Esophagus muscularis mucosa (tissue), 4 donors: ENCODE measurements around the gene RAB11FIP4. TPM values are rescaled to one million over a fixed set of nuclear protein-coding genes. Genes with fewer than 3 reads are reported as not detected.

Experiments
- DNase-seq: peaks from one replicate; pipeline ENCODE4 v3.0.0-alpha.2; 2017; ENCODE audit errors: extremely low spot score
- H3K27ac ChIP-seq, 4 donors: fragments of 200-600 bp; sonication (generic); replicated peaks in 1 of 4; 1 replicate in 3 of 4; 2 replicates in 1 of 4; pipeline ENCODE4 v1.5.1; 2016 to 2019; ENCODE audit warnings: mild to moderate bottlenecking in 1 of 4
- H3K27me3 ChIP-seq, 4 donors: fragments of 200-600 bp; sonication (generic); one replicate each; pipeline versions ENCODE4 v1.5.1 to v1.6.0; 2016 to 2019
- H3K36me3 ChIP-seq, 4 donors: fragments of 200-600 bp; sonication (generic); one replicate each; pipeline ENCODE4 v1.5.1; 2016 to 2019
- H3K4me1 ChIP-seq, 4 donors: fragments of 200-600 bp; sonication (generic); one replicate each; pipeline ENCODE4 v1.5.1; 2016 to 2019
- H3K4me3 ChIP-seq, 4 donors: fragments of 200-600 bp; sonication (generic); 1 replicate in 2 of 4; 2 replicates in 2 of 4; pipeline ENCODE4 v1.5.1; 2016 to 2019; ENCODE audit warnings: mild to moderate bottlenecking in 4 of 4, moderate library complexity in 1 of 4
- H3K9me3 ChIP-seq, 4 donors: fragments of 200-600 bp; sonication (generic); 1 replicate in 3 of 4; 2 replicates in 1 of 4; pipeline ENCODE4 v1.5.1; 2016 to 2019
- EP300 ChIP-seq: sonication (generic); formaldehyde crosslinking; IDR thresholded peaks from one replicate; pipeline ENCODE4 v1.6.1; 2017; ENCODE audit warnings: antibody characterized with exemption
- POLR2A ChIP-seq: fragments of 450-650 bp; IDR thresholded peaks from one replicate; pipeline ENCODE4 v1.6.1; 2017; ENCODE audit warnings: antibody characterized with exemption, moderate library complexity, mild to moderate bottlenecking, low read depth
- POLR2AphosphoS5 ChIP-seq, 2 donors: sonication (generic); formaldehyde crosslinking; IDR thresholded peaks; one replicate each; pipeline ENCODE4 v1.6.1; 2017; ENCODE audit warnings: antibody characterized with exemption in 2 of 2
- WGBS: methylation state at CpG from one replicate; pipeline ENCODE4 v1.1.5; 2018; 5-methylcytosine and 5-hydroxymethylcytosine counted together
- intact Hi-C: fragments of 100-400 bp; cut with DNase I; formaldehyde crosslinking; loops from one replicate; pipeline ENCODE4 v1.15.1; 2023
- total RNA-seq, 4 donors: library from RNA; depleted of rRNA; stranded (reverse); fragments of >200 nt; gene quantifications; one replicate each; pipeline versions ENCODE4 v1.1.0 to v1.2.1, GENCODE V29; 2016
- TF ChIP-seq, protein P1 (sequence below), 3 experiments: fragments of 200-600 bp in 2 of 3; fragments of 450-650 bp in 1 of 3; sonication (generic) in 2 of 3; IDR thresholded peaks; one replicate each; pipeline ENCODE4 v1.5.1; 2017 to 2019; ENCODE audit warnings: antibody characterized with exemption in 3 of 3, mild to moderate bottlenecking in 2 of 3, moderate library complexity in 1 of 3

The RAB11FIP4 gene
- total RNA-seq, 4 donors from 2014 or later = 0.75 to 2.3 (median 1.7) TPM

DNA sequence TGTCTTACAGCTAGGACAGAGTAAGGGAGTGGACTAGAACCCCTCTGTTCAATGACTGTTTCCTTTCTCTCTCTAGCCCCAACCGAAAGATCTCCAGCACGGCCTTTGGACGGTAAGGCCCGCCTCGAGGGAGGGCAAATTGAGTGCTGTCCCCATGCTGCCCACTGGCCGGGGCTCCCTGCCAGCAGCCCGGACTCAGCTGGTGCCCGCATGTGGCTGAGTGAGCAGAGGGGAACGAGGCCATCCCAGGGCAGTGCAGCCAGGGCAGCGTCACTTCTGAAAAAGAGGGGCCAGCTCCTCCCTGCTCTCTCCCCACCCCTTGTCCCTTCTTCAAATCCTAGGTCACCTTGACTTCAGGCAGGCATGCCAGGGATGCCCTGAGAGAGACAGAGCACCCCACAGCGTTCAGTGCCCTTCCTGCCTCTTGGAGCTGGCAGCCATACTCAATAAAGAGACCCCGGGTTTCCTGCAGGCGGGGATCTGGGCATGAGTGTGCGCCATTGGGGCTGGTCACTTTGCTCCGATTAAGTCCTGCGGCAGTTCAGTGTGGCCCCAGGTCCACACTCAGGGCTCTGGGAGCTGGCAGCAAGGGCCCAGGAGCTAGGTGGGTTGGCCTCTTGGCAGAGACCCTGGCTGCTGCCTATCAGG, 130.9 kb downstream of the RAB11FIP4 start:
- Histone ChIP-seq H3K4me1 (peaks cover 0 to 7% (median 3%) of the 10 kb centered on the region in 4 donors), H3K4me3 (no peak overlapping the region), H3K9me3 (no peaks in the 10 kb centered on the region), H3K27me3 (peaks cover 0 to 9% (median 0%) of the 10 kb centered on the region in 4 donors), H3K36me3 (peaks cover 0 to 8% (median 3%) of the 10 kb centered on the region in 4 donors), H3K27ac (no peak overlapping the region)
- no peak for TF ChIP-seq POLR2A
- TF ChIP-seq, protein P1, sequence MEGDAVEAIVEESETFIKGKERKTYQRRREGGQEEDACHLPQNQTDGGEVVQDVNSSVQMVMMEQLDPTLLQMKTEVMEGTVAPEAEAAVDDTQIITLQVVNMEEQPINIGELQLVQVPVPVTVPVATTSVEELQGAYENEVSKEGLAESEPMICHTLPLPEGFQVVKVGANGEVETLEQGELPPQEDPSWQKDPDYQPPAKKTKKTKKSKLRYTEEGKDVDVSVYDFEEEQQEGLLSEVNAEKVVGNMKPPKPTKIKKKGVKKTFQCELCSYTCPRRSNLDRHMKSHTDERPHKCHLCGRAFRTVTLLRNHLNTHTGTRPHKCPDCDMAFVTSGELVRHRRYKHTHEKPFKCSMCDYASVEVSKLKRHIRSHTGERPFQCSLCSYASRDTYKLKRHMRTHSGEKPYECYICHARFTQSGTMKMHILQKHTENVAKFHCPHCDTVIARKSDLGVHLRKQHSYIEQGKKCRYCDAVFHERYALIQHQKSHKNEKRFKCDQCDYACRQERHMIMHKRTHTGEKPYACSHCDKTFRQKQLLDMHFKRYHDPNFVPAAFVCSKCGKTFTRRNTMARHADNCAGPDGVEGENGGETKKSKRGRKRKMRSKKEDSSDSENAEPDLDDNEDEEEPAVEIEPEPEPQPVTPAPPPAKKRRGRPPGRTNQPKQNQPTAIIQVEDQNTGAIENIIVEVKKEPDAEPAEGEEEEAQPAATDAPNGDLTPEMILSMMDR (IDR thresholded peaks at IDR 0.05) = no peak
- no peak for TF ChIP-seq EP300
- no peak for TF ChIP-seq POLR2AphosphoS5 (IDR thresholded peaks at IDR 0.05)
- 77% methylated on average over 10 of the region's 16 CpGs for WGBS
- intact Hi-C loops = no loop called here
- no peak for DNase-seq

GRCh38 chr17:31522987-31523495, 131.6 kb downstream of the RAB11FIP4 start:
- no CpG with 5 or more reads among the region's 9 CpGs for WGBS
- intact Hi-C loops = no loop called here
- Histone ChIP-seq H3K27me3 (peaks cover 0 to 9% (median 0%) of the 10 kb centered on the region in 4 donors), H3K36me3 (peaks cover 0 to 8% (median 3%) of the 10 kb centered on the region in 4 donors), H3K4me1 (peaks cover 0 to 7% (median 3%) of the 10 kb centered on the region in 4 donors), H3K27ac (no peak overlapping the region), H3K4me3 (no peak overlapping the region), H3K9me3 (no peaks in the 10 kb centered on the region)
- TF ChIP-seq, protein P1 (IDR thresholded peaks at IDR 0.05) = no peak
- TF ChIP-seq EP300 (no peak), POLR2A (no peak), POLR2AphosphoS5 (IDR thresholded peaks at IDR 0.05) (no peak)
- DNase-seq = no peak

GRCh38 chr17:31523862-31524730, 132.6 kb downstream of the RAB11FIP4 start:
- DNase-seq = no peak
- TF ChIP-seq, protein P1 (IDR thresholded peaks at IDR 0.05) = no peak
- TF ChIP-seq EP300 (no peak), POLR2A (no peak), POLR2AphosphoS5 (IDR thresholded peaks at IDR 0.05) (no peak)
- WGBS = 98% methylated on average over 7 of the region's 14 CpGs
- H3K9me3 ChIP-seq = no peaks in the 10 kb centered on the region
- no peak overlapping the region for H3K4me3 ChIP-seq
- peaks cover 0 to 9% (median 0%) of the 10 kb centered on the region in 4 donors for H3K27me3 ChIP-seq
- peaks cover 0 to 7% (median 3%) of the 10 kb centered on the region in 4 donors for H3K4me1 ChIP-seq
- peaks cover 0 to 11% (median 4%) of the 10 kb centered on the region in 4 donors for H3K36me3 ChIP-seq
- H3K27ac ChIP-seq = no peak overlapping the region
- intact Hi-C loops = no loop called here

DNA sequence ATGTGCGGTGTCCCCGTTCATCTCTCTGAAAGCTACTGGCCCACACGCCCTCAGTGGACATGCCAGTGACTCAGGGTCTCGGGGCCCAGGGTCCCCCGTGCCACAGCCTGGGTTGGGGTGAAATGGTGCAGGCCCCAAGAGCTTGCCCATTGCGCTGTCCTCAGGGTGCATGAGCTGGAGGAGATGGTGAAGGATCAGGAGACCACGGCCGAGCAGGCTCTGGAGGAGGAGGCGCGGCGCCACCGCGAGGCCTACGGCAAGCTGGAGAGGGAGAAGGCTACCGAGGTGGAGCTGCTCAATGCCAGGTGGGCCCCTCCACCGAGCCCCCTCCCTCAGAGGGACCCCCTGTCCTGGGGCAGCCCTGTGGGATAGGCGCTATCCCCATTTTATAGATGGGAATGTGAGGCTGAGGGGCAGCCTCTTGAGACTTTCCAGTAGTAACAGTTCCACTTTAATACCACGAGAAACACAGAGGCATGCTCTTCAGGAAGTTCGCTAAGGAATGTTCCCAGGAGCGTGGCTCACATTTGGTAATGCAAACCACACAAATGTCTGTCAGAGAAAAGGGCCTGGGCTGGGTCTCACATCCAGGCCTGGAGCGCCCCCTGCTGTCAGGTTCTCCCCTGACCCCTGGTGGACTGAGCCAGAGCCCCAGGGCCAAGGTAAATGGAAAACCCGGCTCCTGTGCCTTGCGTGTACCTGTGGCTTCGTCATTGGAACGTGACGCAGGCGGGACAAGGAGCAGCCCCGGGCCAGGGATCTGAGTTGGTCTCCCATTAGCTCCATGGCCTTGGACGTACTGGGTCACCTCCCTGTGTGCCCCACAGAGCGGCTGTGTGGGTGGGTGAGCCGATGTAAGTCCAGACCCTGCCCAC, 133.7 kb downstream of the RAB11FIP4 start:
- Histone ChIP-seq H3K27ac (no peak overlapping the region), H3K36me3 (peaks cover 0 to 15% (median 6%) of the 10 kb centered on the region in 4 donors), H3K4me3 (no peak overlapping the region), H3K9me3 (no peaks in the 10 kb centered on the region), H3K4me1 (peaks cover 0 to 7% (median 3%) of the 10 kb centered on the region in 4 donors), H3K27me3 (peaks cover 0 to 9% (median 0%) of the 10 kb centered on the region in 4 donors)
- DNase-seq = peak; percentile 97
- no peak for TF ChIP-seq POLR2A
- no peak for TF ChIP-seq POLR2AphosphoS5 (IDR thresholded peaks at IDR 0.05)
- TF ChIP-seq, protein P1 (IDR thresholded peaks at IDR 0.05) = peak; percentile 82 to 88 (median 86)
- no peak for TF ChIP-seq EP300
- WGBS = 49% methylated on average over 15 of the region's 31 CpGs
- intact Hi-C loops = loop anchor here (1.0 kb wide), 1 partner anchor 88 kb away; no protein-coding TSS in a partner anchor
